Uterus (tissue), 2 donors: Measurements from ENCODE around the gene SSR1.

Experiments used
- CTCF ChIP-seq, 4 experiments: fragments of 200-600 bp in 2 of 4; fragments of 450-650 bp in 2 of 4; sonication (generic) in 2 of 4; IDR thresholded peaks; one replicate each; pipeline ENCODE4 v1.5.1; 2016 to 2019; ENCODE audit warnings: antibody characterized with exemption in 4 of 4, mild to moderate bottlenecking in 2 of 4, moderate library complexity in 1 of 4
- POLR2A ChIP-seq, 2 donors: fragments of 450-650 bp; IDR thresholded peaks; one replicate each; pipeline ENCODE4 v1.6.1; 2016; ENCODE audit warnings: antibody characterized with exemption in 2 of 2, mild to moderate bottlenecking in 1 of 2, moderate library complexity in 1 of 2

- TF ChIP-seq CTCF (IDR thresholded peaks at IDR 0.05) (no peak), POLR2A (IDR thresholded peaks at IDR 0.05) (no peak)
Observed at GRCh38 chr6:7338031-7338430, 25.0 kb upstream of the SSR1 start.
